Endothelial cell of umbilical vein (primary cell): ENCODE measurements around the gene DOCK1. TPM values are rescaled to one million over a fixed set of nuclear protein-coding genes. Genes with fewer than 3 reads are reported as not detected.

ENCODE experiments used
- BruUV-seq: library from RNA; stranded (reverse); fragments of 400-500 nt; replicated peaks from 2 replicates; lab custom pipeline; 2021; lab: Mats Ljungman, UMichigan
- CTCF ChIA-PET: fragments of 300-600, 350-600 bp; sonication (Branson Sonifier 250); formaldehyde crosslinking; loops from one replicate; lab custom pipeline; 2021; ENCODE audit warnings: antibody characterized with exemption, inconsistent platforms; lab: Charles Lee
- POLR2A ChIA-PET: fragments of 300-600, 350-600 bp; sonication (Branson Sonifier 250); formaldehyde crosslinking; loops from one replicate; lab custom pipeline; 2021; ENCODE audit warnings: antibody characterized with exemption, inconsistent platforms; lab: Charles Lee
- DNase-seq: peaks from one replicate; pipeline ENCODE4 v3.0.0-alpha.2; 2011; ENCODE audit warnings: low read depth, low spot score
- FAIRE-seq: peaks from 2 replicates; lab custom pipeline; 2011; peaks lifted over from hg19 to GRCh38; lab: Jason Lieb, UNC
- H2AFZ ChIP-seq: 2 replicates; pipeline ENCODE4 v1.6.0; 2012; ENCODE audit warnings: low read depth, low read length, control low read depth, inconsistent platforms
- H3K27ac ChIP-seq: 2 replicates; pipeline ENCODE4 v1.5.1; 2011; ENCODE audit warnings: low read depth, mild to moderate bottlenecking, control low read depth, low read length, moderate library complexity; ENCODE audit not compliant: insufficient read depth
- H3K27me3 ChIP-seq, 2 experiments: 2 replicates each; pipeline versions ENCODE4 v1.6.0 to v1.6.1; 2011; ENCODE audit warnings: low read length in 2 of 2, mixed read lengths in 1 of 2; ENCODE audit not compliant: control insufficient read depth in 2 of 2, insufficient read depth in 2 of 2
- H3K36me3 ChIP-seq, 2 experiments: 2 replicates in 1 of 2; 3 replicates in 1 of 2; pipeline ENCODE4 v1.5.1; 2011; ENCODE audit warnings: low read length in 2 of 2, mild to moderate bottlenecking in 1 of 2, moderate library complexity in 1 of 2; ENCODE audit not compliant: control insufficient read depth in 2 of 2, insufficient read depth in 2 of 2; ENCODE audit errors: extremely low read depth in 1 of 2
- H3K4me1 ChIP-seq: 3 replicates; pipeline ENCODE4 v1.5.1; 2011; ENCODE audit warnings: mild to moderate bottlenecking, low read length; ENCODE audit not compliant: control insufficient read depth, insufficient read depth; ENCODE audit errors: extremely low read depth
- H3K4me2 ChIP-seq: 2 replicates; pipeline ENCODE4 v1.6.1; 2011; ENCODE audit warnings: low read length, control low read depth, mixed read lengths; ENCODE audit not compliant: insufficient read depth
- H3K4me3 ChIP-seq, 3 experiments: fragments of 200-600 bp in 1 of 3; sonication (generic), shearing (Covaris generic) in 1 of 3; replicated peaks in 1 of 3; 2 replicates each; pipeline ENCODE4 v1.5.1; 2011 to 2016; ENCODE audit warnings: control low read depth in 3 of 3, low read length in 3 of 3, mild to moderate bottlenecking in 2 of 3, inconsistent platforms in 1 of 3, low read depth in 1 of 3, moderate library complexity in 1 of 3; ENCODE audit not compliant: insufficient read depth in 1 of 3
- H3K79me2 ChIP-seq: 2 replicates; pipeline ENCODE4 v1.6.0; 2012; ENCODE audit warnings: low read length, inconsistent platforms; ENCODE audit not compliant: control insufficient read depth, insufficient read depth
- H3K9ac ChIP-seq: replicated peaks from 2 replicates; pipeline ENCODE3; 2011; ENCODE audit warnings: low read length, control low read depth; ENCODE audit not compliant: insufficient read depth; ENCODE audit errors: extremely low read depth
- H3K9me1 ChIP-seq: replicated peaks from 3 replicates; pipeline ENCODE4 v1.6.0; 2011; ENCODE audit warnings: mild to moderate bottlenecking, low read length; ENCODE audit not compliant: control insufficient read depth, insufficient read depth; ENCODE audit errors: extremely low read depth
- H3K9me3 ChIP-seq: replicated peaks from 2 replicates; pipeline ENCODE4 v1.5.1; 2012; ENCODE audit warnings: low read length, inconsistent platforms; ENCODE audit not compliant: control insufficient read depth, insufficient read depth
- H4K20me1 ChIP-seq: replicated peaks from 2 replicates; pipeline ENCODE3; 2011; ENCODE audit warnings: mild to moderate bottlenecking, low read length; ENCODE audit not compliant: control insufficient read depth, insufficient read depth; ENCODE audit errors: extremely low read depth
- EZH2 ChIP-seq: IDR thresholded peaks from 2 replicates; pipeline ENCODE4 v1.6.1; 2012; ENCODE audit warnings: borderline replicate concordance, low read depth, mild to moderate bottlenecking, moderate library complexity, low read length, inconsistent platforms; ENCODE audit not compliant: severe bottlenecking
- FOS ChIP-seq: IDR thresholded peaks from 2 replicates; pipeline ENCODE4 v1.6.1; 2011; ENCODE audit warnings: mild to moderate bottlenecking, low read length, moderate library complexity, borderline replicate concordance; ENCODE audit not compliant: insufficient read depth
- GATA2 ChIP-seq: IDR thresholded peaks from 2 replicates; pipeline ENCODE4 v1.7.0; 2011; ENCODE audit warnings: low read depth, mild to moderate bottlenecking, moderate library complexity, mixed read lengths, low read length; ENCODE audit not compliant: insufficient read length, insufficient read depth
- JUN ChIP-seq: IDR thresholded peaks from 2 replicates; pipeline ENCODE4 v1.6.1; 2011; ENCODE audit warnings: borderline replicate concordance, low read depth; ENCODE audit not compliant: insufficient read length, insufficient read depth
- MYC ChIP-seq: IDR thresholded peaks from one replicate; pipeline ENCODE4 v1.6.1; 2011; ENCODE audit warnings: mild to moderate bottlenecking, low read depth, low read length
- POLR2A ChIP-seq: IDR thresholded peaks from 2 replicates; pipeline ENCODE4 v1.6.1; 2012; ENCODE audit warnings: low read depth, mild to moderate bottlenecking, control low read depth, low read length
- POLR2AphosphoS5 ChIP-seq: IDR thresholded peaks from 2 replicates; pipeline ENCODE4 v1.6.1; 2012; ENCODE audit warnings: low read depth, mild to moderate bottlenecking, control low read depth, low read length, moderate library complexity; ENCODE audit not compliant: insufficient read depth
- dilution Hi-C: fragments of 300-500 bp; cut with MboI; formaldehyde crosslinking; loops from one replicate; pipeline ENCODE4 v1.15.0; 2019; ENCODE audit warnings: low sequenced_read_pairs; ENCODE audit not compliant: extremely low pct_ligation_motif_present
- intact Hi-C: fragments of 100-400 bp; cut with micrococcal nuclease; formaldehyde crosslinking; loops from one replicate; pipeline ENCODE4 v1.10.0; 2022
- polyA plus RNA-seq, 4 experiments: library from polyadenylated mRNA; depleted of rRNA in 3 of 4; stranded (reverse) in 3 of 4; unstranded in 1 of 4; fragments of >200 nt; gene quantifications; 2 replicates each; pipeline versions ENCODE4 v1.2.1 to v1.2.3, GENCODE V29; 2011 to 2012; ENCODE audit warnings: missing spikeins in 1 of 4
- total RNA-seq: library from RNA; stranded (reverse); gene quantifications from 2 replicates; pipeline ENCODE4 v1.2.3, GENCODE V29; 2021
- TF ChIP-seq, protein P1 (sequence below), 2 donors: IDR thresholded peaks; 1 replicate in 1 of 2; 2 replicates in 1 of 2; pipeline ENCODE4 v1.5.1; 2011; ENCODE audit warnings: low read length in 2 of 2, mild to moderate bottlenecking in 2 of 2, moderate library complexity in 2 of 2, control low read depth in 1 of 2, inconsistent platforms in 1 of 2, low read depth in 1 of 2; ENCODE audit not compliant: insufficient read depth in 1 of 2; ENCODE audit errors: extremely low read depth in 1 of 2
- TF ChIP-seq, protein P2 (sequence below): IDR thresholded peaks from 2 replicates; pipeline ENCODE4 v1.6.1; 2011; ENCODE audit not compliant: insufficient read depth, insufficient read length

DOCK1 gene
- total and polyA plus RNA-seq, 2 donors (not counting 3 experiments of a cell fraction or from before 2014, with no cell fraction given), result 22.5 to 83.1 TPM

DNA sequence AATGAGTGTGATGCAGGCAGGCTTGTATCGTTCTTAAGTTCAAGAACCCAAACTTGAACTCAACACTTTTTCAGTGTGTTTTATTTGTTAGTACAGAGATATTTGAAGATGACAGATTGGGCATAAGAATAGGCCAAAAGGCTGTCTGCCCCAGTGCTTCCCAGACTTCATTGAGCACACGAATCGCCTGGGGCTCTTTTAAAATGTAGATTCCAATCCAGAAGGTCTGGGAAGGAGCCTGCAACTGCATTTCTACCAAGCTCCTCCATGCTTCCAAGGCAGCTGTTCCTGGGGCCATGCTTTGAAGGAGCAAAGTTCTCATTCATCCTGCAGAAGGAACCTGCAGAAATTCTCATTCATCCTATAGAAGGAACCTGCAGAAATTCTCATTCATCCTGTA is 405.7 kb downstream of the DOCK1 start:
- Histone ChIP-seq H3K9me1 (no peaks in the 10 kb centered on the region), H3K27me3 (no peaks in the 10 kb centered on the region), H3K9ac (no peak overlapping the region), H3K4me1 (peaks cover 2% of the 10 kb centered on the region), H3K4me2 (no peak overlapping the region), H2AFZ (no peak overlapping the region), H3K27ac (no peak overlapping the region), H3K9me3 (no peaks in the 10 kb centered on the region), H4K20me1 (no peaks in the 10 kb centered on the region), H3K4me3 (no peak overlapping the region), H3K79me2 (no peaks in the 10 kb centered on the region), H3K36me3 (no peaks in the 10 kb centered on the region)
- intact Hi-C loops, result no loop called here
- FAIRE-seq, result no peak
- TF ChIP-seq POLR2AphosphoS5 (no peak), JUN (no peak), EZH2 (no peak), POLR2A (no peak), FOS (no peak), GATA2 (no peak), MYC (no peak)
- TF ChIP-seq, protein P1, sequence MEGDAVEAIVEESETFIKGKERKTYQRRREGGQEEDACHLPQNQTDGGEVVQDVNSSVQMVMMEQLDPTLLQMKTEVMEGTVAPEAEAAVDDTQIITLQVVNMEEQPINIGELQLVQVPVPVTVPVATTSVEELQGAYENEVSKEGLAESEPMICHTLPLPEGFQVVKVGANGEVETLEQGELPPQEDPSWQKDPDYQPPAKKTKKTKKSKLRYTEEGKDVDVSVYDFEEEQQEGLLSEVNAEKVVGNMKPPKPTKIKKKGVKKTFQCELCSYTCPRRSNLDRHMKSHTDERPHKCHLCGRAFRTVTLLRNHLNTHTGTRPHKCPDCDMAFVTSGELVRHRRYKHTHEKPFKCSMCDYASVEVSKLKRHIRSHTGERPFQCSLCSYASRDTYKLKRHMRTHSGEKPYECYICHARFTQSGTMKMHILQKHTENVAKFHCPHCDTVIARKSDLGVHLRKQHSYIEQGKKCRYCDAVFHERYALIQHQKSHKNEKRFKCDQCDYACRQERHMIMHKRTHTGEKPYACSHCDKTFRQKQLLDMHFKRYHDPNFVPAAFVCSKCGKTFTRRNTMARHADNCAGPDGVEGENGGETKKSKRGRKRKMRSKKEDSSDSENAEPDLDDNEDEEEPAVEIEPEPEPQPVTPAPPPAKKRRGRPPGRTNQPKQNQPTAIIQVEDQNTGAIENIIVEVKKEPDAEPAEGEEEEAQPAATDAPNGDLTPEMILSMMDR (IDR thresholded peaks at IDR 0.05; ENCODE audit: extremely low read depth in 1 of 2, insufficient read depth in 1 of 2, low read depth in 1 of 2, low read length in 2 of 2), result no peak
- TF ChIP-seq, protein P2, sequence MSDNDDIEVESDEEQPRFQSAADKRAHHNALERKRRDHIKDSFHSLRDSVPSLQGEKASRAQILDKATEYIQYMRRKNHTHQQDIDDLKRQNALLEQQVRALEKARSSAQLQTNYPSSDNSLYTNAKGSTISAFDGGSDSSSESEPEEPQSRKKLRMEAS, result no peak
- ChIA-PET CTCF (no interaction called here), POLR2A (no interaction called here)
- no peak for DNase-seq
- BruUV-seq, result no TSS peak
- dilution Hi-C loops, result no loop called here
